Adrenal gland (tissue), 5 donors: ENCODE measurements around the gene RELN.

Source experiments
- POLR2A ChIP-seq, 2 donors: fragments of 450-650 bp; IDR thresholded peaks; one replicate each; pipeline ENCODE4 v1.6.1; 2017; ENCODE audit warnings: antibody characterized with exemption in 2 of 2, mild to moderate bottlenecking in 2 of 2, moderate library complexity in 1 of 2
- TF ChIP-seq, protein P1 (sequence below), 6 experiments: fragments of 450-650 bp in 4 of 6; fragments of 200-600 bp in 2 of 6; sonication (generic) in 1 of 6; IDR thresholded peaks; 1 replicate in 5 of 6; 2 replicates in 1 of 6; pipeline versions ENCODE4 v1.5.1 to v1.8.0; 2016 to 2021; ENCODE audit warnings: antibody characterized with exemption in 6 of 6, mild to moderate bottlenecking in 2 of 6, moderate library complexity in 1 of 6
- donor health status: DM: no; HTN: no; CAD: no.

DNA sequence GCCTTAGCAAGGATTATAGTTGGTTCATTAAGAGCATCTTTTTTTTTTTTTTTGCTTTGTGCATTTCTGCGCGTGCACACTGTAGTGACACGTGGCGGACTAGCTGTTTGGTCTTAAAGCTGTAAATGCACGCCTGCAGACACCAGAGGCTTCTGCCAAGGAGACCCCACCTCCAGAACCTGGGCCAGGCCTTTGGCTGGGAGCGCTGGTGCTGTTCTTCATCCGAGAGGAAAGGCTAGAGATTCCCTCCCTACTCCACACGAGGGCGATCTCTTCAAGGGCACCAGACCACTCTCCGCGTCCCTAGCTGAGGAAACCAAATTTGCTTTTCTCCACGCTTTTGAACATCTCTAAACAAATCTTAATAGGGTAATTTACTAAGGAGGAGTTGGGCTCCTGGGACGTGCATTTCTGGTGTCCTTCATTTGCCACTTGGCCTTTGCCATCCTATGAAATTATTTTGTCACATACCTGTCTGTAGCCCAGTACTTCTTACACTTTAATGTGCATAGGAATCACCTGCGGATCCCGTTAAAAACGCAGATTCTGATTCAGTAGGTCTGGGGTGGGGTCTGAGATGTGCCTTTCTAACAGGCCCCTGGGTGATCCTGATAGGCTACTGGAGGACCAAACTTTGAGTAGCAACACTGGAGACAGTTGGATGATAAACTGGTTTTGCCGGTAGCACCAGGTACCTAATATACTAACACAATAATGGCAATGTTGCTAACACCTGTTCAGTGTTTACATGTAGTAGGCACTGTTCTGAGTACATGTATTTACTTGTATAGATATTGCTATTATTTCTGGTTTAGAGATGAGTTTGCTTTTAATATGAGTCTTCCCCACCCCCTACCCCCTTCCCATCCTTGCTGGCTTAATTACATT lies 542.1 kb downstream of the RELN start:
- TF ChIP-seq, protein P1, sequence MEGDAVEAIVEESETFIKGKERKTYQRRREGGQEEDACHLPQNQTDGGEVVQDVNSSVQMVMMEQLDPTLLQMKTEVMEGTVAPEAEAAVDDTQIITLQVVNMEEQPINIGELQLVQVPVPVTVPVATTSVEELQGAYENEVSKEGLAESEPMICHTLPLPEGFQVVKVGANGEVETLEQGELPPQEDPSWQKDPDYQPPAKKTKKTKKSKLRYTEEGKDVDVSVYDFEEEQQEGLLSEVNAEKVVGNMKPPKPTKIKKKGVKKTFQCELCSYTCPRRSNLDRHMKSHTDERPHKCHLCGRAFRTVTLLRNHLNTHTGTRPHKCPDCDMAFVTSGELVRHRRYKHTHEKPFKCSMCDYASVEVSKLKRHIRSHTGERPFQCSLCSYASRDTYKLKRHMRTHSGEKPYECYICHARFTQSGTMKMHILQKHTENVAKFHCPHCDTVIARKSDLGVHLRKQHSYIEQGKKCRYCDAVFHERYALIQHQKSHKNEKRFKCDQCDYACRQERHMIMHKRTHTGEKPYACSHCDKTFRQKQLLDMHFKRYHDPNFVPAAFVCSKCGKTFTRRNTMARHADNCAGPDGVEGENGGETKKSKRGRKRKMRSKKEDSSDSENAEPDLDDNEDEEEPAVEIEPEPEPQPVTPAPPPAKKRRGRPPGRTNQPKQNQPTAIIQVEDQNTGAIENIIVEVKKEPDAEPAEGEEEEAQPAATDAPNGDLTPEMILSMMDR (IDR thresholded peaks at IDR 0.05), result peak; percentile 20 to 55 (median 42)
- no peak for TF ChIP-seq POLR2A (IDR thresholded peaks at IDR 0.05)
